Occipital lobe (tissue), 2 donors: Measurements from ENCODE around the gene GRK6. TPM values are rescaled to one million over a fixed set of nuclear protein-coding genes. Genes with fewer than 3 reads are reported as not detected.

Source experiments
- DNase-seq: peaks from one replicate; lab custom pipeline; 2025; lab: John Stamatoyannopoulos, UW
- total RNA-seq: library from RNA; depleted of rRNA; stranded (reverse); fragments of >200 nt; gene quantifications from one replicate; pipeline ENCODE4 v1.2.3, GENCODE V29; 2014

Gene GRK6
- total RNA-seq, 1 donor from 2014 or later: 14.0 TPM

- no peak for DNase-seq
These were observed 13.1 kb downstream of the GRK6 start for GRCh38 chr5:177439518-177440053.

GRCh38 chr5:177440211-177440989 lies 13.9 kb downstream of the GRK6 start:
- no peak for DNase-seq

GRCh38 chr5:177440990-177441780 lies 14.7 kb downstream of the GRK6 start:
- DNase-seq: no peak

- DNase-seq: no peak
These were observed 15.8 kb downstream of the GRK6 start for GRCh38 chr5:177442066-177442826.

GRCh38 chr5:177443144-177443983 lies 16.9 kb downstream of the GRK6 start:
- no peak for DNase-seq

GRCh38 chr5:177444106-177445051 lies 17.9 kb downstream of the GRK6 start:
- DNase-seq: no peak

GRCh38 chr5:177445052-177445916 lies 18.8 kb downstream of the GRK6 start:
- no peak for DNase-seq

GRCh38 chr5:177445917-177446199 lies 19.4 kb downstream of the GRK6 start:
- no peak for DNase-seq

GRCh38 chr5:177446200-177447065 lies 20.0 kb downstream of the GRK6 start, which contains the start of gene PRR7:
PRR7 (plus strand) TSS chr5:177446814; CDS start chr5:177455068, 8,254 bp downstream.
- peak; percentile 81 for DNase-seq

GRCh38 chr5:177447066-177447610 lies 20.7 kb downstream of the GRK6 start:
- DNase-seq: peak; percentile 70

- DNase-seq: peak; percentile 86
These were observed 21.3 kb downstream of the GRK6 start for GRCh38 chr5:177447611-177448243.

GRCh38 chr5:177448244-177448950 lies 21.9 kb downstream of the GRK6 start:
- DNase-seq: no peak

- DNase-seq: no peak
These were observed 22.9 kb downstream of the GRK6 start for GRCh38 chr5:177449140-177450061.

GRCh38 chr5:177450667-177451424 lies 24.4 kb downstream of the GRK6 start:
- DNase-seq: peak; percentile 49
